SK-N-DZ (cell line): Measurements from ENCODE around the gene ITPRIP.

Source experiments
- DNase-seq: peaks from one replicate; pipeline ENCODE4 v3.0.0-alpha.2; 2015; ENCODE audit warnings: low spot score

Gene ITPRIP

DNA sequence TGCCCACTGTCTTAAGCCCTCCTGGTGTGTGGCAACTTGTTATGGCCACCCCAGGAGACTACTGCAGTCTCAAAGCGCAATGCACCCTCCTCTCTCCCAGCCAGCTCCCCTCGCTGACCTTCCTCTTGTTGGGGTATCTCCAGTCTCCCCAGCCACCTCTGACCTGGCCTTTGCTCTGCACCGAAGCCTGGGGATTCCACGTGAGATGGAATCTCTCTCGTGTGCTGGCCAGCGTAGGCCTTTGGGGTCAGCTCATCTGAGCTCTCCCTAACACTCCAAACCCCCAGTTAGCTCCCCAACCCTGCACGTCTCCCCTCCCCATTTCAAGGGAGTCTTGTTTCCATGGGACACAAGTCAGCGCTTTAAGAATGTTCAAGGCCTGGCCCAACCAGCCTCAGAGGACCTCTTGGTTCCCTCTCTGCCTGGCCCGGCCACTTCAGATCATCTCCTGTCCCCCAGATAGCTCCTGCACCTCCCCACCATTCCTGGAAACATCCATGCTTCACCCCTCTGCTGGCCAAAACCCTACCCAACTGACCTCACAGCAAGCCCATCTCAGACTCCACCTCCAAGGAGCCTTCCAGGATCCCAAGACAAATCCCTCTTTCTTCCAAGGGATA is 11.2 kb downstream of the ITPRIP start:
- DNase-seq = no peak

DNA sequence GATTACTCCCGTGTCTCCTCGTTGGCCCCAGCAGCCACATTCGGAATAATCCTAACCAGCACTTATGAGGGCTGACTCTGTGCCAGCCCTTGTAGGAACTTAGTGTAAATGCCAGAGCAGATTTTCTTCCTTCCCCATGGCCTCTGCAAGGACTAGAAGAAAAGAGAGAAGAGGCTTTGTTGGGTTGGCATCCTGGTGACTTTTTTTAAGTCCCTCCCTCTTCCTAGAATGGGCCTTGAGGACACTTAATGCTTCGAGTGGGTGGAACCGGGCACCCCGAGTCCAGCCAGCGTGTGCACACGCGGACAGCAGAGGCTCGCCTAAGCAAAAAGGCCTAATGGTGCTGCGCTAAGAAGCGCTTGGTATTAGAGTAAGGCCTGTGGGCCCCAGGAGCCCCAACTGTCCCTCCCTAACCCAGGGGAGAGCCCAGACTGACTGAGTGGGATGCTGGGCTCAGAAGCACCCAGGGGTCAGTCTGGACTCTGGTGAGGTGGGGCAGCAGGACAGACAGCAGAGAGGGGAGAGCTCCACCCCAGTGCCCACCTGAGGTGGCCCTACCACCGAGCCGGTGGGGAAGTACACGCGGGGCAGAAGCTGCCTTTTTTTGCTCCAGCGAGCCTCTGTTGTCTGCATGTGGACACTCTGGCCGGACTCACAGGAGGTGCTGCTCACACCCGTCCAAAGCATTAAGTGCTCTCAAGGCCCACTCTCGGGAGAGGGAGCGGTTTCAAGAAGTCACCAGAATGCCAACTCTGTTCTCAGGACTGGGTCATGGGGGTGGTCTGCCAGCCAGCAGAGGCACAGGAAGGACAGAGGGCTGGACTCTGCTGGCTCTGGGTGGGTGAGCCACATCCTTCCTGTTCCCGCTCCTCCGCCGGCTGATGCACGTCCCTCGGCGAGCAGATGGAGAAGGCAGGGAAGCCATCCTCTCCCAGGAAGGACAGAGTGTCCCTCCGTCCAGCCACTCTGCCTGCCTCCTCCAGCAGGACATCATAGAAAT is 12.5 kb downstream of the ITPRIP start:
- no peak for DNase-seq

DNA sequence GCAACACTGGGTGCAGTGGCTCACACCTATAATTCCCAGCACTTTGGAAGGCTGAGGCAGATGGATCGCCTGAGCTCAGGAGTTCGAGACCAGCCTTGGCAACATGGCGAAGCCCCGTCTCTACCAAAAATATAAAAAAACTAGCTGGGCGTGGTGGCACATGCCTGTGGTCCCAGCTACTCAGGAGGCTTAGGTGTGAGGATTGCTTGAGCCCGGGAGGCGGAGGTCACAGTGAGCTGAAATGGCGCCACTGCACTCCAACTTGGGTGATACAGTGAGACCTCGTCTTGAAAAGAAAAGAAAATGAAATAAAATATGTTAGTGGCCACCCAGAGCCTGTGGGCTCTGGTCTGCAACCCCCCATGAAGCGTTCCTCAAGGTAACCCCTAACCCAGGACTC is 13.3 kb downstream of the ITPRIP start:
- no peak for DNase-seq

DNA sequence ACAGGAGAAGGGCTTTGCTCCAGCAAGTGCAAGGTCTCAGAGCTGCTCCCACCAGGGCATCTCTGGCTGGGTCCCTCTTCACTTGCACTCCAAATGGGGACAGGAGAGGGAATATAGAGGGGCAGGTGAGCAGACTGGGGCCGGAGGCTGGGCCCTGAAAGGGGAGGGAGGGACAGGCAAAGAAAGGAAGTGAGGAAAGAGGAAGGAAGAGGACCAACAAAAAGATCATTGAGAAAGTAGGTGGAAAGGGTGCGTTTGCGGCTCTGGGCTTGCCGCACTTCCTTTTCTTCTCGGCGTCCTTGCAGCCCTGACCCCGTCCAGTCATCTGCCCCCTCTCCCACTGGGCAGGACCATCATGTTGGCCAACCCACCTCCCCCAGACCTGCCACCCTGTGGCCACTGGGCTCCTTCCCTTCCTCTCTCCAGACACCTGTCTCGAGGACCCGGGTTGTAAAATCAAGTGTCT is 14.0 kb downstream of the ITPRIP start:
- no peak for DNase-seq

DNA sequence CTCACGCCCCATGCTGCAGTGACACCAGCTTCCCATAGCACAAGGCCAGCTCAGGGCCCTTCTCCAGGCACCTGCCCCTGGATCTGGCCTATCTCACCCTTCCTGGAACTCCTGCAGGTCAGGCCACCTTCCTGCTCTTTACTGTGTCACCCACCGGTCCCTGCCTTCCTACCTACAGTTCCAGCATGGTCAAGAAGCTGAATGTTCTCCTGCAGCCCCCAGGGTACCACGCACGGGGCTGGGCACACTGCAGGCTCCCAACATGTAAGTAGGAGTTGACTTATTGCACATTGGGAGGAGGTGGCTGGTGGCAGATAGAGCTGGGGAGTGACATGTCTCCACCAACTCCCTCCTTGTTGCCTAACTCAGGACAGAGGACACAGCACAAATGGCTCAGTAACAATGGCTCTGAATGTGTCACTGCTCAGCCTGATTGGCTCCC is 14.5 kb downstream of the ITPRIP start:
- DNase-seq = no peak

DNA sequence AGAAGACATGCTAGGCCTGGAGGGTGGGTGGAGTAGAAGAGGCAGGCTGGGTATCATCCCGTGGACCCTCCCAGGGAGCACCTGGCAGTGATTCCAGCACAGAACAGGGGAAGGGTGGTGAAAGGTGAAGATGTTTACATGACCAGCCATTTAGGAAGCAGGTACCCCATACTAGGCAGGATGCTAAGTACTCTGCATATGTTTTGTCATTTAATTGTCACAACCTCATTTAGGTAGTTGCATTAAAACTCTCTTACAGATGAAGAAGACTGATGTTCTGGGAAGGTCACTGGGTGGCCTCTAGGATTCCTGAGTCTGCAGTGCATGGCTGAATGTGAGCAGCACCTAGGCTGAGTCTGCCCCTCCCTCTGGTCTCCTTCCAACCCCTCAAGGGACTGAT is 15.2 kb downstream of the ITPRIP start:
- DNase-seq = no peak

DNA sequence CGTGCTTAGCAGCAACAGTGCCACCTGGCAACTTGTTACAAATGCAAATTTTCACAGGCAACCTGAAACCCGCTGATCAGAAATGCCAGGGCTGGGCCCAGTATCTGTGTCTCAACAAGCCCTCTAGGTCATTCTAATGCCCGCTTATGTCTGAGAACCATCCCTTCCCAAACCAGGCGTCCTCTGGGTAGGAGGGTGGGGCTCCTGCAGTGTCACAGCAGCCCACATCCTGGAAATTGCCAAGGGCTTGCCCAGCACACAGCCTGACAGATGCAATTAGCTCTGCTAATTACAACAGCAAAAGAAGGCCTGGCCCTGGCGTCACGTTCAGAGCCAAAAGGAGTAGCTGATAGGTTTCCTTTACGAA is 15.9 kb downstream of the ITPRIP start:
- DNase-seq = no peak

DNA sequence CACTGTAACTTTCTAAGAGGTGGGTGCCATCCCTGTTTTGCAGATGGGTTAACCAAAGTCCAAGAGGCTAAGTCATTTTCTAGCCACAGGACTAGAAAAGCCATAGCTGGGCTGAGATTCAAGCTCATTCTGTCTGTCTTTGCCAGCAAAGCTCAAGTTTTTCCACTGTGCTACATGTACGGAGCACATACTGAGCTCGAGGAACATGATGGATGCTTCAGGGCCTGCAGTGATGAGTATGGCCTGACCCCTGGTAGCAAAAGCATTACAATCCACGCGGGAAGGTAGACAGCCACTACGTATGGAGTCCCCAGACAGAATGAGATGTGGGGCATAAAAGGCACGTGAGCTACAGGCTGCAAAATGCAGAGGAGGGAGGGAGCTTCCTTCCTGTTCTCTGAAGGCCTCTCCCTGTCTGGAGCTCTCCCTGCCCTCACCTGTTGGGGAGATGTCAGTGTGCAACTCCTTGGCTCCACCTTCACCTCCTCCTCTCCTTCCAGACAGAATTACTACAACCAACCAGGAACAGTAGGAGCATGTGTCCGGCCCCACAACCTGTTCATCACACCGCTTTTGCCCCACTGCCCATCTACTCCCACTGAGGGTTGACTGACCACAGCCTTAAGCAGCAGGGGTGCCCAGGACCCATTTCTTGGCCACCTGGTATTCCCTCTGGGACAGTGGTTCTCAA is 16.4 kb downstream of the ITPRIP start:
- DNase-seq = no peak

DNA sequence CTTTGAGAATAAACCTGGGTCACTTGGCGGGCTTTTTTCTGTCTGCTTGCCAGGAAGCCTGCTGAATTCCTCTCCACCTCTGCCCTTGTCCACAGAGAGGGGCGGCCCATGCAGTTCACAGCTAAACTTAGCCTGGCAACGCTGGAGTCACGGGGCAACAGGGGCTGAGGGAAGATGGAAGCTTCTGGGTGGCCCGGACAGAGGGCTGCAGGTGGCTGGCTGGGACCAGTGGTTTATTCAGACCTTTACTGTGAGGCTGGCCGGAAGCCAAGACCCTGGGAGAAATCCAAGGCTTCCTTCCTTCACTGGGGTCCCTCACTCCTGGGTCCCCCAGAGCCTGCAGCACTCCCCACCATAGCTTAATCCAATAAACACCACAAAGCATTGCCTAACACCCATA is 17.0 kb downstream of the ITPRIP start:
- DNase-seq = no peak

DNA sequence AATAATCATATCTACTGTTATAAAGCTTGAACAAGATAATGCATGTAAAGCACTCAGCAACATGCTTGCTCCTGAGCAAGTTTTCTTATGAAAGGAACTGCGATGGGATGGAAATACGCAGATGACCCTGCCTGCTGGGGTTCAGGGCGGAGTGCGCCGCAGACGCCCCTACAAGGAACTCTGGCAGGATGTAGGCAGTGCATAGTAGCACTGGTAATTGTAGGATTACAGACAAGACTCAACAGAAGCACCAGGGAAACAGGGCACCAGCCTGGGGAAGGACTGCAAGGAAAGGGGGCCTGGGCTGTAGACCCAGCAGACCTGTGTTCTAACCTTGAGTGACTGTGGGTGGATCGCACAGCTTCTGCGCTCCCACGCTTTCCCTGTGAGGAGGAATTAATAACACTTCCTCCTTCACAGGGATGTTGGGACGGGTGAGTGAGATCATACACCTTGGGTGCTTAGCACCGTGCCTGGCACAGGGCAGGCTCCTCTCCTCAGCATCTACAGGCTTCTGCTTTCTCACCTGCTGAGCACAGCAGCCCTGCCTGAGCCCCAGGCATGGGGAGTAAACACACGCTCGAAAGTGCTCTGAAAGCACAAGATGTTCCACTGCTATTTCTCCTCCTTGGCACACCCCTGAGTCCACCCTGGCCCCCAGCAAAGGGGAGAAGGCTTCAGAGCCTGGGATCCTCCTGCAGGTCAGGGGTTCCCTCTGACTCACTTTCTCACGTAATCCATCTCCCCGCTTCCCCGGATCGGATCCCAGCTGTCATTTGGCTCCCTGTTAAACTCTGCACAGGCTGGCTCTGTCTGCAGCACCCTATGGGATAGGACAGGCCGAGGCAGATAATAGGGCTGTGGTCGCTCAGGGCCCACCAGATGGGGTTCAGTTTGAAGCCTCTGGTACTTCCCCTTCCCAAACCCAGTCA is 19.2 kb downstream of the ITPRIP start:
- no peak for DNase-seq

DNA sequence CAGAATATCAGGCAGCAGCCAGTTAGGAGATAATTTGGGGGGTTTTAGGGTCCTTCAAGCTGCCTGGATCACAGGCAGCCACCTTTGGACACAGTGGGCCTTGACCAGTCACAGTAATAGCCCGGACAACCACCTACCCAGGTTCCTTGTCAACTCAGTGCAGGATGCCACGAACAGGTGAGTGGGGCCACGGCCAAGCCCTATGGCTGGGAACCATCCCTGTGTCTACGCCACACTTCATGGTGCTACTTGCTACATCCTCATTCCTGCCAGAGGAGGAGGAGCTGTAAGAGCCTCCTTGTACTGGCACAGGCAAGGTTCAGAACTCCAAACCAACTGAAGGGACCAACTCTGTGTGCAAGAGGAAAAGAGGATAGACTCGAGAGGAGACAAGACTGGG is 19.9 kb downstream of the ITPRIP start:
- DNase-seq = no peak

DNA sequence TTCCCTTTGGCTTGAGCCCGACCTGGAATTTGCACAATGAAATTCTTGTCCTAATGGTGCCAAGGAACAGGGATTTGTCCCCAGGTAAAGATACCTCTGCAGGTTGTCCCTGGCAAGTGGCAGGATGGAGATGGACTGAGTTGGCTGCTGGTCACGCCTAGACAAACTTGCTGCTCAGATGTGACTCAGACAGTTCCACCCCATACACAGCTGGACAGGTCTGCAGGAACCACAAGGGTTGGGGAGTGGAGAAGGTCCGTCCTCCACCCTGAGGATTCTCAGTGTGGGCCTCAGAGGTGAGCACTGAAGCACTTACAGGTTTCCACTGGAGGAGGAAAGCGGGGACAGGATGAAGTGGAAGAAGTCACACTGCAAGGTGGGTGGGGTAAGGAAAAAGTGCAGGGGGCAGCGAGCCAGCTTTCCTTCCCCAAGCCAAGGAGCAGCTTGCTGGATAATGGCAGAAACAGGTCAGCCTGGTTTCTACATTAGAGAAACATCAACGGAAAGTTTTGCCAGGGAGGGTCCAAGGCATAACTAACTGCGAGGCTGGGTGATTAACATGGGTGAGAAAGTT is 20.5 kb downstream of the ITPRIP start:
- no peak for DNase-seq

DNA sequence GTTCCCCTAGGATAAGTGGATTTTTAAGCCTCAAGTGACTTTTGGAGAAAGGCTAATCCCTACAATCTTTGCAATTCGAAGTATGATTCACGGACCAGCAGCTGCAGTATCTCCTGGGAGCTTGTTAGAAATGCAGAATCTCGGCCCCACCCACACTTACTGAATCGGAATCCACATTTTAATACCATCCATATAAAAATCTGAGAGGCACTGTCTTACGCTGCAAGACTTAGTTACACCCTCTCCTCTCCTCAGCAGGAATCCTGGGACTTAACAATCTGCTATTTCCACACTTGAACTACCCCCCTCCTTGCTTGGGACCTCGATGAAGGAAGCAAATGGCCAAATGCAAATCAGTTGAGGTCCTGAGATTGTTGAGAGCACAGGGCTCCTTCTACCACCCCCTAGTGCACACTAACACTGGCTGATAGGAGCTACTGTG is 21.0 kb downstream of the ITPRIP start:
- DNase-seq = no peak

DNA sequence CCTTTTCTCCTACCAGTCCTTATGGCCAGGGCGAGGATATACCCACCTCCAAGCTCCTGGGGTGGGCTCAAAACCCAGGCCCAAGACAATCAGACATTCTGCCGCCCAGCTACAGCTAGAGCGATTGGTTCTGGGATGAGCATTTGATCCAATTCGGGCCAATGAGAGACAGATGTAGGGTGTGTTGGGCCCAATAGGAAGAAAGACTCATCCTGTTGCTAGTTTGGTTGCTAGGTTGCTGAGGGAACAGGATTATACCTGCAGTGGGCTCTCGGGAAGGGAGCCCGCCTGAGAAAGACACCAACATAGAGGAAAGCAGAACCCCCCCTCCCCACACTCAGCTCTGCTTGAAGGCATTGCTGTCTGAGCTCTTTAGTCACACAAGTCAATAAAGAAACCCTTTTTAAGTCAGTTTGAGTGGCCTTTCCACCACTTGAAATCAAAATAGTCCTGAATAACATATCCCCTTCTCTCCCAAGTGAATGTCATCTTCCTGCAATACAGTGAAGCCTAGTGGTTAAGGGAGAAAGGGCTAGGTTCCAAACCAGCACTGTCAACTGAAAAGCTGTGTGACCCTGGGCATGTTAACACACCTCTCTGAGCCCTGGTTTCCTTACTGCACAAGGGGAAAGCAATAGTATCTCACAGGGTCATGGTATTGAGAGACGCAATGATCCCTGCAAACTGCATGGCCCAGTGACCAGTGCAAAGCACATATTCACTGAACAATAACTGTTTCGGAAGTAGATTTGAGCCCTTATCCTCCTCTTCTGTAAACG is 21.8 kb downstream of the ITPRIP start:
- no peak for DNase-seq

DNA sequence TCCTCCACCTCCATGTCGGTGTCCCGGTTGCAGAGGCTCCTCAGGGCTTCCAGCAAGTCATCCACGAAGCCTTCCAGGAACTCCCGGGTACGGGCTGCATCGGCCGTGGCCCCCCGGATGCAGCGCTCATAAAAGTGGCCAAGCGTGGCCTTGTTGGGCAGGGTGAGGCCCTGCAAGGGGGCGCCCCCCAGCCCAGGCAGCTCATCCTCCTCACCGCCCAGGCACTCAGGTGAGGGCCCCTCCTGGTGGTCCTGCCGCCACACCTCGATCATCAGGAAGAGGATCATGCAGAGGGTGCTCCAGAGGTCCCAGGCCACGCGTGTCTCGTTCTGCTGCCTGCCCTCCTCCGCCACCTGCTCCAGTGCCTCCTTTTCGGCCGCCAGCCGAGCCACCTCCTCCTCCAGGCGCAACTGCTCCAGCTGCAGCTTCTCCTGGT is 22.8 kb downstream of the ITPRIP start:
- DNase-seq = no peak

DNA sequence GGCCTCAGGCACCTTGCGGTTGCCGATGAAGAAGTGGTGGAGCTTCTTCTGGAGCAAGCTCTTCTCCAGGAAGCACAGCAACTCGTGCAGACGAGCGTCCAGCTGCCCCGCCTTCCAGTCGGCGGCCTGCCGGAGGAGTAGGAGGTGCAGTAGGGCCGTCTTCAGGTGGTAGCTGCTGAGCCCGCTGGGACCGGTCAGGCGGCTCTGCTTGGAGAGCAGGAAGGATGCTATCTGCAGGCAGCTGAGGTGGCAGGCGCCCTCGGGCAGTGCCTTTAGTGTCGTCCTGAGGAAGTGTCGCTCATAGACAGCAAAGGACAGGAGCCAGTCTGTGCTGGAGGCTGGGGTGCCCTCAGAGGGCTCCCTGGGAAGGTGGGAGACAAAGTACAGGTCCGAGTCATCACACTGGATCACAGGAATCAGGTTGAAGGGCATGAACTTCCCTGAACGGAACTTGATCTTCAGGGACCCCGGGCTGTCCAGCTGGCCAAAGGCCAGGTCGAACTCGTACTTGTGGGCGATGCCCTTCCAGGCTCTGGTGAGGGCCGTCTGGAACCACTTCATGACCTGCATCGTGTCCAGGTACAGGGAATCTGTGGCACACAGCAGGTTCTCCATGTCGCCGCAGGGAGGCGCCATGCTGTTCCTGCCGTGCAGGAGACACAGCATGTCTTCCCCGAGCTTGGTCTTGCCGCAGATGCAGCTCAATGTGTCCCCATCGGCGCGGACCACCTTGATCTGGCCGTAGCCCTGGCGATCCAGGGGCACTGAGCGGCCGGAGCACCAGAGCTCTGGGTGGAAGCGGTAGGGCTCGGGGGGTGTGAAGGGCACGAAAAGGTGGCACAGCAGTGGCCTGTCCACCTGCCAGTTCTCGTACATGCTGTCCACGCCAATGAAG is 23.4 kb downstream of the ITPRIP start:
- DNase-seq = no peak

DNA sequence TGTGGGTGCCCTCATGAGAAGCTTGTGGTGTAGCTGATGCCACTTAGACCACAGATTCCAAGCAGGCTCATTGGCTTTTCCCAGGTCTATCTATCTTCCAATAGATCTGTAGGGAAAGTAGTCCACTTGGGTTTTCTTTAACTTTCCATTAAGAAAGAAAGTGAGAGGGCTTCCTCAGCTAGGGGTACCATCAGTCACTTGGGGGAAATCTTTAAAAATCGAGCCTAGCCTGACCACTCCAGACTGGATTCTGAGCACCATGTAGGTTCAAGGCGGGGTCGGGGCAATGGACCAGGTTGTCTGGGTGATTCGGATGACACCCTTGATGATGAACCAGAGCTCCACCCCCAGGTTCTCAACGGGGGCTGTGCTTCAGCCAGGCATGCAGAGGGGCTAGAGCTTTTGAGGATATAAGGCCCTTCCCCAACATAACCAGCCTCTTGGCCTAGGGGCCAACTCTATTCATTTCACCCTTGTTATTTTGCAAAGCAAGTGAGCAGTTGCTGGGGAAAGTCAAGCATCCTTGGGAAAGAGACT is 27.0 kb downstream of the ITPRIP start:
- no peak for DNase-seq
